ENCODE measurements around the gene MAN2B1.

DNA sequence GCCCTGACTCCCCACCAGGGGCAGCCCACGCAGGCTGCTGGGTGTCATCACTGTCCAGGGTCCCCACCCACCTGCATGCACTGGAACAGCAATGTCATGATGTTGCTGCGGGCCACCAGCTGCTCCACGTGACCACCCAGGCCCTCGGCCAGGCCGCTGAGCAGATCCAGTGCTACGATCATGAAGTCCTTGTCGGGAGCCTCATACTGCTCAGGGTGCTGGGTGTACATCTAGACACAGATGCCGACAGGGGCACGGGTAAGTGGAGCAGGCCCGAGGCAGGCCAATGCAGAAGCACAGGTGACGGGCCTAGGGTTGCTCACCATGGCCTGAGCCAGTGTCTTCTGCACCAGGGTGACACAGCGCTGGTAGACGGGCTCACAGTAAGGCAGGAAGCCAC lies 38.6 kb upstream of the MAN2B1 start:
- TF ChIP-seq, protein P1, sequence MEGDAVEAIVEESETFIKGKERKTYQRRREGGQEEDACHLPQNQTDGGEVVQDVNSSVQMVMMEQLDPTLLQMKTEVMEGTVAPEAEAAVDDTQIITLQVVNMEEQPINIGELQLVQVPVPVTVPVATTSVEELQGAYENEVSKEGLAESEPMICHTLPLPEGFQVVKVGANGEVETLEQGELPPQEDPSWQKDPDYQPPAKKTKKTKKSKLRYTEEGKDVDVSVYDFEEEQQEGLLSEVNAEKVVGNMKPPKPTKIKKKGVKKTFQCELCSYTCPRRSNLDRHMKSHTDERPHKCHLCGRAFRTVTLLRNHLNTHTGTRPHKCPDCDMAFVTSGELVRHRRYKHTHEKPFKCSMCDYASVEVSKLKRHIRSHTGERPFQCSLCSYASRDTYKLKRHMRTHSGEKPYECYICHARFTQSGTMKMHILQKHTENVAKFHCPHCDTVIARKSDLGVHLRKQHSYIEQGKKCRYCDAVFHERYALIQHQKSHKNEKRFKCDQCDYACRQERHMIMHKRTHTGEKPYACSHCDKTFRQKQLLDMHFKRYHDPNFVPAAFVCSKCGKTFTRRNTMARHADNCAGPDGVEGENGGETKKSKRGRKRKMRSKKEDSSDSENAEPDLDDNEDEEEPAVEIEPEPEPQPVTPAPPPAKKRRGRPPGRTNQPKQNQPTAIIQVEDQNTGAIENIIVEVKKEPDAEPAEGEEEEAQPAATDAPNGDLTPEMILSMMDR (IDR thresholded peaks at IDR 0.05): no peak
- no peak for TF ChIP-seq POLR2A (IDR thresholded peaks at IDR 0.05)

Data from Peyer's patch (tissue), 4 donors.